K562 (cell line): Measurements from ENCODE around the gene KLHL8. TPM values are rescaled to one million over a fixed set of nuclear protein-coding genes. Genes with fewer than 3 reads are reported as not detected.
A peak's percentile ranks its signal among the peaks of the same experiment; 100 is the strongest.

Experiments used
- AFF4 ChIP-seq: sonication (generic); formaldehyde crosslinking; IDR thresholded peaks from 2 replicates; pipeline ENCODE4 v1.8.0; 2023; ENCODE audit warnings: mild to moderate bottlenecking, missing genetic modification reagents
- IRF1 ChIP-seq: sonication (generic); formaldehyde crosslinking; IDR thresholded peaks from 2 replicates; pipeline ENCODE4 v1.8.0; 2022; ENCODE audit warnings: missing genetic modification reagents, mild to moderate bottlenecking, borderline replicate concordance
- KLF10 ChIP-seq: fragments of 250-450 bp; sonication (Bioruptor Pico); IDR thresholded peaks from 2 replicates; pipeline ENCODE4 v1.6.1; 2021; ENCODE audit warnings: matching md5 sums
- KLF6 ChIP-seq: fragments of 250-450 bp; sonication (Bioruptor Pico); IDR thresholded peaks from 2 replicates; pipeline ENCODE4 v1.4.0; 2020; ENCODE audit warnings: mild to moderate bottlenecking, moderate library complexity, borderline replicate concordance
- MEIS2 ChIP-seq: fragments of 450-650 bp; IDR thresholded peaks from 2 replicates; pipeline ENCODE4 v1.6.1; 2014; ENCODE audit warnings: mild to moderate bottlenecking; ENCODE audit not compliant: partially characterized antibody
- NR2F6 ChIP-seq: fragments of 450-650 bp; formaldehyde crosslinking; IDR thresholded peaks from 2 replicates; pipeline ENCODE4 v1.4.0; 2020; ENCODE audit warnings: mild to moderate bottlenecking
- OTX1 ChIP-seq: fragments of 450-650 bp; formaldehyde crosslinking; IDR thresholded peaks from 2 replicates; pipeline ENCODE4 v1.4.0; 2022; ENCODE audit warnings: mild to moderate bottlenecking
- RREB1 ChIP-seq: fragments of 250-450 bp; sonication (Bioruptor Pico); IDR thresholded peaks from 2 replicates; pipeline ENCODE4 v1.4.0; 2020
- SRSF3 ChIP-seq: fragments of 200-400 bp; formaldehyde crosslinking; IDR thresholded peaks from 2 replicates; pipeline ENCODE4 v1.6.1; 2016; ENCODE audit warnings: mild to moderate bottlenecking, low read length, moderate library complexity; ENCODE audit not compliant: insufficient read depth
- THAP12 ChIP-seq: fragments of 250-450 bp; sonication (Bioruptor Pico); IDR thresholded peaks from 2 replicates; pipeline ENCODE4 v1.9.0; 2021; ENCODE audit warnings: mild to moderate bottlenecking, inconsistent platforms
- XRCC5 ChIP-seq: fragments of 200-400 bp; formaldehyde crosslinking; IDR thresholded peaks from 2 replicates; pipeline ENCODE4 v1.6.1; 2017; ENCODE audit warnings: low read depth, mild to moderate bottlenecking, low read length
- polyA plus RNA-seq, 8 experiments: library from polyadenylated mRNA; depleted of rRNA in 4 of 8; stranded (reverse) in 5 of 8; unstranded in 3 of 8; fragments of >200 nt; fragmentation: Nextera tagmentation in 2 of 8; fragmentation: Illumina TruSeq in 1 of 8; extraction: Ambion mirVana in 2 of 8; extraction: Trizol in 1 of 8; gene quantifications; 2 replicates each; pipeline versions ENCODE4 v1.2.1 to v1.2.3, GENCODE V29; 2011 to 2014; ENCODE audit warnings: inconsistent platforms in 1 of 8, missing spikeins in 1 of 8
- total RNA-seq, 7 experiments: library from RNA; depleted of rRNA in 6 of 7; stranded (reverse); fragments of >200 nt in 6 of 7; fragmentation: Illumina TruSeq in 2 of 7; extraction: Trizol in 2 of 7; gene quantifications; 2 replicates each; pipeline versions ENCODE4 v1.2.1 to v1.2.3, GENCODE V29; 2011 to 2021; ENCODE audit warnings: low replicate concordance in 1 of 7

Gene KLHL8
- total and polyA plus RNA-seq, 9 of the 15 experiments (the other 6 are each of a cell fraction or from before 2014, with no cell fraction given), result 8.7 to 25.3 (median 15.7) TPM

- TF ChIP-seq RREB1 (no peak), AFF4 (no peak), KLF6 (CRISPR knock-in tag) (no peak), NR2F6 (CRISPR knock-in tag) (no peak), IRF1 (CRISPR knock-in tag) (no peak), SRSF3 (no peak), XRCC5 (no peak), THAP12 (CRISPR knock-in tag) (no peak), KLF10 (CRISPR knock-in tag) (no peak), MEIS2 (peak; percentile 97), OTX1 (CRISPR knock-in tag) (no peak)
These were observed 11.8 kb upstream of the KLHL8 start (continued) for GRCh38 chr4:87232216-87232615.
